G401 (cell line): ENCODE measurements around the gene VAPA. TPM values are rescaled to one million over a fixed set of nuclear protein-coding genes. Genes with fewer than 3 reads are reported as not detected.
"Not testable (repeated sequence)": the region's sequence is repeated elsewhere in the genome, so short reads cannot be mapped to it uniquely, and the experiment has no call there.

ENCODE experiments used
- DNase-seq: peaks from one replicate; pipeline ENCODE4 v3.0.0-alpha.2; 2015; ENCODE audit warnings: low spot score
- in situ Hi-C: cut with HindIII; loops from 2 replicates; pipeline ENCODE4 v1.10.0; 2016; ENCODE audit warnings: low sequenced_read_pairs, mixed read lengths
- total RNA-seq: library from RNA; depleted of rRNA; stranded (reverse); fragments of >200 nt; shearing (Covaris generic); gene quantifications from 2 replicates; pipeline ENCODE4 v1.2.3, GENCODE V29; 2014

VAPA gene
- total RNA-seq, 1 experiment from 2014 or later = 231 TPM

DNA sequence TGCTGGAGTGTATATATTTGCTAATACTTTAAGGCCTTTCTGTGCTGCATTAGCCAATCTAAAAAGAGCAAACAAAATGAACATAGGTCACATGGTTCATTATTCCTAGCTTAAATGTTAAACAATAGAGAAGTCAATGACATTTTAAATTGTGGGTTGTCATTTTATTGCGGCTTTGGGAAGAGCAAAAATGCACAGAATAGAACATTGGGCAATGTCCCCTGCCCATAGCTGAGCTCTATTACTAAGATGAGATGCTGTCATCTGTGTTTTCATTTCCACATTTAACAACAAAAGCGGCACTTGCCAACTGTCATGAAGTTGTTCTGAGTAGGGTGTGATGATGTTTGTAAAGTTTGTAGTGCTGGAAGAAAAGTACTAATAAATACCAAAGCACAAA is 3.2 kb upstream of the VAPA start:
- DNase-seq = no peak
- in situ Hi-C loops = no loop called here

- no peak for DNase-seq
- in situ Hi-C loops = no loop called here
Measured at GRCh38 chr18:9911226-9911625, 2.6 kb upstream of the VAPA start.

- in situ Hi-C loops = not testable (repeated sequence)
Measured at GRCh38 chr18:9912285-9912684, 1.5 kb upstream of the VAPA start.

DNA sequence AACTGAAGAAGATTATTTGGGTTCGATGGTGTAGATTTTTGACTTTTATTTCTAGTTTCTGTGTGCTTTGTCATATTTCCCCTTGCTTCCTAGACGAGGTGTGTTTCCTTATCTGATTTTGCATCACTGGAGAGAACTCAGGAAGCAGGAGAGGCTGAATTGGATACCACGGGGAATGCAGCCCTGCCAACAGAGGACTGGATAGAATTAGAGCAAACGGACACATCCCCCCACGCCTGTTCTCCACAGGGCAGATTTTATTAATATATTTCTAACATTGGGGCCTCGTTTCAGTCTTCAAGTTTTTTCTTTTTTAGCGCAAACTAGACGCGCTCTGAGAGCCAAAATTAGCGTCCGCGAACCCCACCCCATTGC is 678 bp upstream of the VAPA start:
- no peak for DNase-seq
- in situ Hi-C loops = no loop called here

More at GRCh38 chr18:9912285-9912684, 1.5 kb upstream of the VAPA start:
- DNase-seq = not testable (repeated sequence)

GRCh38 chr18:9914334-9914583 is 443 bp downstream of the VAPA start:
- no peak for DNase-seq
- in situ Hi-C loops = no loop called here

GRCh38 chr18:9914584-9915290 is 921 bp downstream of the VAPA start:
- peak; percentile 48 for DNase-seq
- in situ Hi-C loops = no loop called here

GRCh38 chr18:9915291-9916076 is 1.7 kb downstream of the VAPA start:
- in situ Hi-C loops = no loop called here
- DNase-seq = no peak

DNA sequence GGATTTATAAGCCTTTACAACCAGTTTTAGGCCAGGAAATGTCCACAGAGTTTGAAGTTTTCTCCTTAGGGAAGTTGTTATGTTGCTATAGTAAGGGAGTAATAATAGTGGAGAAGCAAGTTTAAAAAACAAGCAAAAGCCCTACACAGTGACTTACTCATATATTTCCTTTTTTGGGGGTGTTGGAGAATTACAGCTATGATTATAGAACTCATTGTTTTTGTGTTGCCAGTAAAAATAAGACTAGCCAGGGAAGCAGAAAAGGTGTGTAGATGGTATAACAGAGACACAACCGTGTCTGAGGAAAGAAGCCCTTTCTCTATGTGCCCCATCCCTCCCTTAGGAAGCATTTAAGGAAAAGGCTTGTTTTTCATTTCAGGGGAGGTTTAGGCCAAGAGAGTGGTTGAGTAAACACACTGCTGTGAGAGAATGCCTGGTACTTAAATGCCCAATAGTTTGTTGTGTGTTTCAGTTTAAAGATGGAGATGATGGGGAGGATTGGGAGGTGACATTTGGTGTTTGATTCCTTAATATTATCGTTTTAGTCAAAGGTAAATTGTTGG is 2.3 kb downstream of the VAPA start:
- no peak for DNase-seq
- in situ Hi-C loops = no loop called here

DNA sequence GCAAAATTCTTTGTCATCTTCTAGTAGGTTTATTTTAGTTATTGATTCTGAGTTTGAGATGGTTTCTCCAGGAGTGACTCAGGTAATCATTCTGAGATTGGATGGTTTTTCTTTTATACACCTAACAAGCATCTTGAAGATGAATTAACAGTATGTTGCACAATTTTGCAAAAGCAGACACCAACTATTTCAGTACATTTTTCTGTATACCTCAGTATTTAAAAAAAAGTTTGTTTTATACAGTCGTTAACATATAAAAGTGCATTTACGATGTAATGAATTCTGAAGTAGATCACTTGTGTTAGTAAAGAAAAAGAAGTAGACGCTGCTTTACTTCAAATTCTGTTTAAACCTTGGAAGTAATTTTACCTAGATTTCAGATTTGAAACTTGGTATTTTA is 3.0 kb downstream of the VAPA start:
- in situ Hi-C loops = no loop called here
- DNase-seq = no peak

GRCh38 chr18:9918016-9918680 is 4.3 kb downstream of the VAPA start:
- in situ Hi-C loops = no loop called here
- no peak for DNase-seq

- in situ Hi-C loops = no loop called here
- DNase-seq = no peak
Measured at GRCh38 chr18:9919564-9920232, 5.9 kb downstream of the VAPA start.

GRCh38 chr18:9922592-9923311 is 8.9 kb downstream of the VAPA start:
- in situ Hi-C loops = no loop called here
- no peak for DNase-seq

DNA sequence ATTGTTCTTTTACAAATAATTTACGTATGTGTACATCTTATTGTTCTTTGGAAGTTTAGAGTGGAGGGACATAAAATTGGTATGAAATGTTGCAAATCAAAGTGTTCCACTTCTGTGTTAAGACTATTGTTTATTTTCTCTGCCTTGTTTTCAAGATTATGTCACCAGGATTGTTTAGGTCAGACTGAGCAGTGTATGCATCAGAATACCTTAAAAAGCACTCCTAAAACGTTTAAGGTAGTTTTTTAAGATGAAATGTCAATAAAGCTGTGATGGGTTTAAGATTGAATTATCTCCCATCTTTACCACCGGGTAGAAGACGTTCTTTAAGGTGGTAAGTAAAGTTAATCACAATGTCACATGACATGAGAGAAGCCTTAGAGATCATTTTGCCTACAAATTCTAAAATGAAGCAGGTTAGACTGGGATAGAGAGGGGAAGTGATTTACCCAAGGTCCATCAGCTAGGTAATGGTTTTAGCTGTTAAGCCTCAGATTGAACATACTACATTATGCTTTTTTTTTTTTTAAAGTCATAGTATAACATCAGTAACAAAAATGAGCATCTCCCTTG is 10.6 kb downstream of the VAPA start:
- DNase-seq = no peak
- in situ Hi-C loops = no loop called here

- in situ Hi-C loops = no loop called here
- DNase-seq = no peak
Measured at GRCh38 chr18:9925369-9925768, 11.6 kb downstream of the VAPA start.

- DNase-seq = no peak
- in situ Hi-C loops = no loop called here
Measured at GRCh38 chr18:9925795-9926194, 12.0 kb downstream of the VAPA start.

GRCh38 chr18:9926223-9926894 is 12.5 kb downstream of the VAPA start:
- no peak for DNase-seq
- in situ Hi-C loops = no loop called here

- no peak for DNase-seq
- in situ Hi-C loops = no loop called here
Measured at GRCh38 chr18:9926977-9927376, 13.2 kb downstream of the VAPA start.

GRCh38 chr18:9927392-9928063 is 13.7 kb downstream of the VAPA start:
- in situ Hi-C loops = no loop called here

More at GRCh38 chr18:9927392-9928063, 13.7 kb downstream of the VAPA start:
- DNase-seq = no peak
